Measurements from ENCODE around the gene RAB11FIP2.

The RAB11FIP2 gene

DNA sequence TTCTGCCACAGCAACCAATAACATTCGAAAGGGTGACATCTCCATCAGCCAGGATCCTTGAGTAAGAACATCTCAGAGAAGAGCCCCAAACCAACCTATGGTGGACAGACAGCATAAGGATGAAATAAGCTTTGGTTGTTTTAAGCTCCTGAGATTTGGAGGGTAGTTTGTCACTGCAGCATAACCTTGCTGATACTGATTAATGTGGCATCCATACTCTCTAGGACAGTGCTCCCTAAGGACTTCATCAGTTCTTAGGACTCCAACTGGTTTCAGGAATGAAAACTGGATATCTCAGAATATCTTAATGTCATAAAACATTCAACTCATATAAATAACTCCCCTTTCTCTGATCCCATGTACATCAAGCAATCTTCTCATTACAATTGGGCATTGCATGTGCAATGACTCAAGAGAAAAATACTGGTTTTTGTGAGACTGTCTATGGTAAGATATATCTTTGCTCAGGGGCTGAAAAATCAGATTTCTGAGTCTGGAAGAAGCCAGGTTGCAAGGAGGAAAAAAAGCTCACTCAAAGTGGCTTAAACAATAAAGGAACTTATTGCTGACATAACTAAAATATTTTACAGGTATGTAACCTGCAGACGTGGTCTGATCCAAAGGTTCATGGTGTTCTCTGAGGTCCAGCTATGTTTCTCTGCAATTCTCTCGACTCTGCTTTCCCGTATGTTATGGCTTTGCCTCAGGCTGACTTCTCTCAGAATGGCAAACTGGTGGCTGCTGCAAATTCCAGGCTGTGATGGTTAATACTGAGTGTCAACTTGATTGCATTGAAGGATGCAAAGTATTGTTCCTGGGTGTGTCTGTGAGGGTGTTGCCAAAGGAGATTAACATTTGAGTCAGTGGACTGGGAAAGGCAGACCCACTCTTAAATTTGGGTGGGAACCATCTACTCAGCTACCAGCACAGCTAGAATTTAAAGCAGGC, 65.7 kb downstream of the RAB11FIP2 start:
- H3K4me1 Mint-ChIP-seq (ENCODE audit: low read depth), result no peaks in the 10 kb centered on the region
- no peaks in the 10 kb centered on the region for H3K36me3 Mint-ChIP-seq
- H3K4me3 Mint-ChIP-seq, result no peak overlapping the region
- H3K27me3 Mint-ChIP-seq, result peaks cover 6% of the 10 kb centered on the region
- no peak overlapping the region for H3K27ac Mint-ChIP-seq
- peaks cover under 1% of the 10 kb centered on the region for H3K9me3 Mint-ChIP-seq (ENCODE audit: low read depth)

- no peaks in the 10 kb centered on the region for H3K9me3 Mint-ChIP-seq (ENCODE audit: low read depth)
- no peaks in the 10 kb centered on the region for H3K4me1 Mint-ChIP-seq (ENCODE audit: low read depth)
- H3K27ac Mint-ChIP-seq, result no peak overlapping the region
- H3K36me3 Mint-ChIP-seq, result no peaks in the 10 kb centered on the region
- H3K27me3 Mint-ChIP-seq, result peaks cover 6% of the 10 kb centered on the region
- H3K4me3 Mint-ChIP-seq, result no peak overlapping the region
These were observed 66.5 kb downstream of the RAB11FIP2 start for GRCh38 chr10:117980216-117980615.

DNA sequence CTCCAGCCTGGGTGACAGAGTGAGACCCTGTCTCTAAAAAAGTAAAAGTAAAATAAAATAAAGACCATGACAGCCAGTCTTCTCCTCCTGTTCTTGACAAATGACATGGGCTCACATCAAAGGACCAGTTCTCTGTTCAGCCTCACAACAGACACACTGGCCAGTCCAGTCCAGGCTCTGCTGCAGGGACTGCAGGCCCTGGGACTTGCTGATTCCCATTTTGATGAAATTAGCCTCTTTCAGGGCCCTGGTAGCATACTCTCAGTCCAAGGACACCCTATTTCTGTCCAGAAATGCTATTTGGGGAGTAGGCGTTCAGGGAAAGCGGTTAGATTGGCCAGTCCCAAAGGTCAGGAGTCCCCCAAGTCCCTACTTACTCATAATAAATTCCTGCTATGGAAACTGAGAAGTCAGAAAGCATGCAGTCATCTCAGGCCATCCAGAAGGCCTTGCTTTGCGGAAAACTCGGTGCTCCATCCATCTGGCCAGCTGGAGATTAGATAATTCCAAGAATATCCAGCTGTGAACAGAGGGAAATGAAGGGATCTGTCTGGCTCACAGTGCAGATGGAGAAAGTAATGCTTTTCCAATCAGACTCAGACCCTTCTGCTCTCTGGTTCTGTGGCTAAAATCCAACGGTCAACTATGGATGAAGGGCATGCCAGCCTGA, 74.4 kb downstream of the RAB11FIP2 start:
- H3K4me3 Mint-ChIP-seq, result no peak overlapping the region
- no peak overlapping the region for H3K27ac Mint-ChIP-seq

DNA sequence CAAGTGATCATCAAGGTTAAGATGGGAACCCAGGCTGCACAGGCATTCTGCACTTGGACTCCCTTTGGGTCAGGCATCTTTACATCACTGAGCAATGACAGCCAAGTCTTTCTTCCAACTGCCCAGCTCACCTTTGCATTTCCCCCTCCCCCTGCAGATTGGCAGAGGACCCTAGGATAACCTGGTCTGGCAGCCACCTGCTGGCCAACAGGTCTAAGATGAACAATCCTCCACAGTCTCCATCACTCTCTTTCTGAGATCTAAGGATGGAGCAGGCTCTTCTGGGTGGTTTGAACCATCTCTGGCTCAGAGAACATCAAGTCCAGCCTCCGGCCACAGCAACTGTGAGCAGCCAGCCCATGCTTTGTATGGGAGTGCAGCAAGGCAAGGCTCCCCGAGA, 75.8 kb downstream of the RAB11FIP2 start:
- Mint-ChIP-seq H3K27ac (no peak overlapping the region), H3K27me3 (peaks cover 8% of the 10 kb centered on the region), H3K9me3 (ENCODE audit: low read depth) (no peaks in the 10 kb centered on the region), H3K4me1 (ENCODE audit: low read depth) (no peaks in the 10 kb centered on the region), H3K36me3 (peaks cover 2% of the 10 kb centered on the region), H3K4me3 (no peak overlapping the region)

More for the DNA sequence above, 74.4 kb downstream of the RAB11FIP2 start:
- Mint-ChIP-seq H3K4me1 (ENCODE audit: low read depth) (no peaks in the 10 kb centered on the region), H3K27me3 (peaks cover 8% of the 10 kb centered on the region), H3K9me3 (ENCODE audit: low read depth) (no peaks in the 10 kb centered on the region), H3K36me3 (peaks cover 2% of the 10 kb centered on the region)

GRCh38 chr10:117969592-117969991, 77.1 kb downstream of the RAB11FIP2 start:
- Mint-ChIP-seq H3K27ac (no peak overlapping the region), H3K9me3 (ENCODE audit: low read depth) (no peaks in the 10 kb centered on the region), H3K4me1 (ENCODE audit: low read depth) (no peaks in the 10 kb centered on the region), H3K27me3 (peaks cover 8% of the 10 kb centered on the region), H3K4me3 (no peak overlapping the region), H3K36me3 (peaks cover 2% of the 10 kb centered on the region)

- Mint-ChIP-seq H3K36me3 (peaks cover 2% of the 10 kb centered on the region), H3K9me3 (ENCODE audit: low read depth) (no peaks in the 10 kb centered on the region), H3K27me3 (peaks cover 7% of the 10 kb centered on the region), H3K27ac (no peak overlapping the region), H3K4me3 (no peak overlapping the region), H3K4me1 (ENCODE audit: low read depth) (no peaks in the 10 kb centered on the region)
These were observed 78.2 kb downstream of the RAB11FIP2 start for GRCh38 chr10:117968354-117969182.

DNA sequence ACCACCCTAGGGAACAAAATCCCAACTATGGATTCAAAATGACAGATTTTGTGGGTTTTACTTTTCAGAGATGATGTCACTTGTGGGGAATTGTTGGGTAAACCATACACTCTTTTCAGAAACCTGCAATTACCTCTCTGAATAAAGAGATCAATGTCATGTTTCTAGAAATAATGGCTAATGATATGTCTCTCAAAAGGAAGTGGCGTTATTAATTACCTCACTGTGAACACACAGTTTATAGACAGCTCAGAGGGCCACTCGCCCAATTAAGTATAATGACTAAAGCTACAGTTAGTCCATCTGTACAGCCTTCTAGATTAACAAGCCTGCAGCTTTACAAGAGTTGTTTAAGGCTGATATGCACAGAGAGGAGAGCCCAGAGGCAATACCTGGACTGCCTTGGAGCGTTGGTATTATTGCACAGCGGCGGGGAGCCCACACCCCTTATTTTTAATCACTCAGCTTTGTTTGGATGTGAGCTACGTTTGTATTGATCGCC, 79.5 kb downstream of the RAB11FIP2 start:
- peaks cover 2% of the 10 kb centered on the region for H3K36me3 Mint-ChIP-seq
- H3K27me3 Mint-ChIP-seq, result peaks cover 6% of the 10 kb centered on the region
- no peaks in the 10 kb centered on the region for H3K9me3 Mint-ChIP-seq (ENCODE audit: low read depth)
- H3K4me1 Mint-ChIP-seq (ENCODE audit: low read depth), result no peaks in the 10 kb centered on the region
- H3K4me3 Mint-ChIP-seq, result no peak overlapping the region
- no peak overlapping the region for H3K27ac Mint-ChIP-seq

GRCh38 chr10:117965984-117966383, 80.8 kb downstream of the RAB11FIP2 start:
- Mint-ChIP-seq H3K36me3 (peaks cover 2% of the 10 kb centered on the region), H3K4me1 (ENCODE audit: low read depth) (no peaks in the 10 kb centered on the region), H3K9me3 (ENCODE audit: low read depth) (no peaks in the 10 kb centered on the region), H3K27ac (no peak overlapping the region), H3K4me3 (no peak overlapping the region), H3K27me3 (peaks cover 6% of the 10 kb centered on the region)

DNA sequence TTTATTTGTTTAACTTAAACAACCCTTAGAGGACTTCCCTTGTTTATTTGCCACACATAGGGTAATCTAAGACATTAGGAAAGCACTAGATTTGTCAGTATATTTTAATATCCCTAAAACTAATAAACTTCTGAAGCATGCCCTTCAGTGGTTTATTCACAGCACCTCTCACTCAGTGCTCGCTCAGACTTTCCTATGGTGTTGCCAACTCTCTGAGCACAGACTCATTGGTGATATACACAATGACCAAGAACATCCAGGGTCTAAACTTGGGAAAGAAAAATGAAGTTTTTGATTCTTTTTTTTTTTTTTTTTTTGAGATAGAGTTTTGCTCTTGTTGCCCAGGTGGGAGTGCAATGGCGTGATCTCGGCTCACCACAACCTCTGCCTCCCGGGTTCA, 82.2 kb downstream of the RAB11FIP2 start:
- Mint-ChIP-seq H3K36me3 (peaks cover 2% of the 10 kb centered on the region), H3K27me3 (peaks cover 5% of the 10 kb centered on the region), H3K9me3 (ENCODE audit: low read depth) (no peaks in the 10 kb centered on the region), H3K4me1 (ENCODE audit: low read depth) (no peaks in the 10 kb centered on the region), H3K4me3 (no peak overlapping the region), H3K27ac (no peak overlapping the region)

GRCh38 chr10:117960345-117960935, 86.3 kb downstream of the RAB11FIP2 start:
- Mint-ChIP-seq H3K27ac (no peak overlapping the region), H3K27me3 (peaks cover 4% of the 10 kb centered on the region), H3K4me3 (no peak overlapping the region), H3K9me3 (ENCODE audit: low read depth) (no peaks in the 10 kb centered on the region), H3K36me3 (no peaks in the 10 kb centered on the region), H3K4me1 (ENCODE audit: low read depth) (no peaks in the 10 kb centered on the region)

DNA sequence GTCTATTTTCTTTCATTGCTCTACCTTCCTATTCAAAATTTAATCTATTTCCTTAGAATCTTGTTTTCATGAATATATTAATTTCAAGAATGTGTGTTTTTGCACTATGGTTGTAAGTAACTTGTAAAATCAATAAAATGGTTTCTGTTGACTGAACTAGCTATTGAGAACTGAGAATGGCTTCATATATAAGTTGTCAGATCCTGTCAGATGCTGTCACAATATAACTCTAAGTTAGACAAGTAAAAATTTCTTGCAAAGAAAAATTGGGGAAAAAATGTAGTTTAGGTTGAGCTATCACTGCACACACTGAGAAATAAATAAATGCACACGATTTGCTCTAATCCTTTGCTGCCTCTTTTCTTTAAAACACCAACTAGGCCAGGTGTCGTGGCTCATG, 89.8 kb downstream of the RAB11FIP2 start:
- Mint-ChIP-seq H3K9me3 (ENCODE audit: low read depth) (no peaks in the 10 kb centered on the region), H3K36me3 (no peaks in the 10 kb centered on the region), H3K4me1 (ENCODE audit: low read depth) (no peaks in the 10 kb centered on the region), H3K27me3 (peaks cover 9% of the 10 kb centered on the region), H3K27ac (no peak overlapping the region), H3K4me3 (no peak overlapping the region)

- no peak overlapping the region for H3K27ac Mint-ChIP-seq
- H3K36me3 Mint-ChIP-seq, result no peaks in the 10 kb centered on the region
- peaks cover 10% of the 10 kb centered on the region for H3K27me3 Mint-ChIP-seq
- H3K4me3 Mint-ChIP-seq, result no peak overlapping the region
- H3K9me3 Mint-ChIP-seq (ENCODE audit: low read depth), result no peaks in the 10 kb centered on the region
- no peaks in the 10 kb centered on the region for H3K4me1 Mint-ChIP-seq (ENCODE audit: low read depth)
These were observed 91.6 kb downstream of the RAB11FIP2 start for GRCh38 chr10:117955176-117955575.
